ENCODE results near the gene PLEKHA1. TPM values are rescaled to one million over a fixed set of nuclear protein-coding genes. Genes with fewer than 3 reads are reported as not detected.

Gene PLEKHA1
- total and polyA plus RNA-seq, 4 donors = 15.9 to 29.2 (median 22.9) TPM

GRCh38 chr10:122392835-122393234 lies 18.3 kb downstream of the PLEKHA1 start:
- H3K4me1 ChIP-seq (ENCODE audit: control insufficient read depth in 4 of 4, insufficient read depth in 4 of 4, low read length in 3 of 4) = peaks cover 7 to 29% (median 12%) of the 10 kb centered on the region in 4 donors
- H3K27ac ChIP-seq (ENCODE audit: low read depth in 1 of 2, low read length in 2 of 2) = peak overlapping the region; percentile 15 to 69
- H3K9me3 ChIP-seq (ENCODE audit: control insufficient read depth in 4 of 4, low read length in 3 of 4) = no peaks in the 10 kb centered on the region
- H3K36me3 ChIP-seq (ENCODE audit: control insufficient read depth in 4 of 4, insufficient read depth in 3 of 4, low read depth in 1 of 4, low read length in 3 of 4) = peaks cover 3 to 10% (median 6%) of the 10 kb centered on the region in 4 donors
- no peak for DNase-seq (ENCODE audit: low spot score)
- TF ChIP-seq JUND (IDR thresholded peaks at IDR 0.05) (no peak), TAF1 (conservative IDR thresholded peaks at IDR 0.05) (no peak), NR2F2 (IDR thresholded peaks at IDR 0.05) (no peak), FOXA1 (IDR thresholded peaks at IDR 0.05) (no peak), REST (IDR thresholded peaks at IDR 0.05) (no peak), ZBTB33 (IDR thresholded peaks at IDR 0.05) (no peak), SP1 (IDR thresholded peaks at IDR 0.05) (no peak), CTCF (IDR thresholded peaks at IDR 0.05; ENCODE audit: low read depth, low read length, missing input control) (no peak), YY1 (IDR thresholded peaks at IDR 0.05) (no peak), MAX (IDR thresholded peaks at IDR 0.05) (no peak), EGR1 (IDR thresholded peaks at IDR 0.05; ENCODE audit: low read depth in 2 of 2) (no peak), FOXA2 (IDR thresholded peaks at IDR 0.05) (no peak), RAD21 (IDR thresholded peaks at IDR 0.05) (no peak), RXRA (IDR thresholded peaks at IDR 0.05) (no peak), HNF4G (IDR thresholded peaks at IDR 0.05) (no peak), GABPA (IDR thresholded peaks at IDR 0.05 in 1 of 2, conservative IDR thresholded peaks at IDR 0.05 in 1 of 2) (no peak)
- H3K4me3 ChIP-seq (ENCODE audit: low read depth in 1 of 3, low read length in 3 of 3) = no peak overlapping the region
- no peaks in the 10 kb centered on the region for H3K27me3 ChIP-seq (ENCODE audit: control insufficient read depth in 4 of 4, insufficient read depth in 4 of 4, low read length in 3 of 4)
- WGBS = 38% methylated on average over 2 of the region's 2 CpGs
- peak overlapping the region; percentile 10 to 43 for H3K9ac ChIP-seq (ENCODE audit: low read depth in 1 of 2, low read length in 2 of 2)

GRCh38 chr10:122393288-122393687 lies 18.8 kb downstream of the PLEKHA1 start:
- Histone ChIP-seq H3K27me3 (ENCODE audit: control insufficient read depth in 4 of 4, insufficient read depth in 4 of 4, low read length in 3 of 4) (no peaks in the 10 kb centered on the region), H3K4me3 (ENCODE audit: low read depth in 1 of 3, low read length in 3 of 3) (no peak overlapping the region), H3K9ac (ENCODE audit: low read depth in 1 of 2, low read length in 2 of 2) (peak overlapping the region; percentile 10 to 43), H3K36me3 (ENCODE audit: control insufficient read depth in 4 of 4, insufficient read depth in 3 of 4, low read depth in 1 of 4, low read length in 3 of 4) (peaks cover 3 to 10% (median 6%) of the 10 kb centered on the region in 4 donors), H3K27ac (ENCODE audit: low read depth in 1 of 2, low read length in 2 of 2) (peak overlapping the region; percentile 15 to 69), H3K4me1 (ENCODE audit: control insufficient read depth in 4 of 4, insufficient read depth in 4 of 4, low read length in 3 of 4) (peaks cover 7 to 29% (median 12%) of the 10 kb centered on the region in 4 donors), H3K9me3 (ENCODE audit: control insufficient read depth in 4 of 4, low read length in 3 of 4) (no peaks in the 10 kb centered on the region)
- TF ChIP-seq REST (IDR thresholded peaks at IDR 0.05) (no peak), HNF4A (conservative IDR thresholded peaks at IDR 0.05) (no peak), RXRA (IDR thresholded peaks at IDR 0.05) (peak; percentile 68 to 71)
- 33% methylated on average over 2 of the region's 2 CpGs for WGBS
- DNase-seq (ENCODE audit: low spot score) = no peak

All from liver (tissue), 9 donors.